HL-60 (cell line): ENCODE measurements around the gene ASAP3.

Experiments used
- DNase-seq, 2 experiments: peaks; one replicate each; pipeline ENCODE4 v3.0.0-alpha.2; 2010 to 2020; ENCODE audit warnings: low read depth in 1 of 2, low spot score in 1 of 2
- H3K27ac ChIP-seq: fragments of 250-450 bp; sonication (Bioruptor Pico); replicated peaks from 2 replicates; pipeline ENCODE4 v1.5.1; 2020; ENCODE audit warnings: mild to moderate bottlenecking, moderate library complexity
- H3K27me3 ChIP-seq: fragments of 250-450 bp; sonication (Bioruptor Pico); 2 replicates; pipeline ENCODE4 v1.5.1; 2021; ENCODE audit warnings: mild to moderate bottlenecking, moderate library complexity; ENCODE audit not compliant: insufficient read depth, poor library complexity, severe bottlenecking
- H3K4me3 ChIP-seq: replicated peaks from 2 replicates; pipeline ENCODE4 v1.5.1; 2011; ENCODE audit warnings: mild to moderate bottlenecking, control low read depth, low read length; ENCODE audit not compliant: insufficient read depth
- GABPA ChIP-seq: IDR thresholded peaks from 2 replicates; pipeline ENCODE4 v1.6.1; 2012; ENCODE audit warnings: low read depth
- POLR2AphosphoS5 ChIP-seq: IDR thresholded peaks from 2 replicates; pipeline ENCODE4 v1.6.1; 2012; ENCODE audit warnings: low read depth
- SPI1 ChIP-seq: IDR thresholded peaks from 2 replicates; pipeline ENCODE4 v1.6.1; 2012; ENCODE audit warnings: low read depth, mild to moderate bottlenecking, borderline replicate concordance
- TF ChIP-seq, protein P1 (sequence below): IDR thresholded peaks from one replicate; pipeline ENCODE4 v1.5.1; 2011; ENCODE audit warnings: low read length, control low read depth, inconsistent platforms; ENCODE audit not compliant: insufficient read depth
- TF ChIP-seq, protein P2 (sequence below): IDR thresholded peaks from 2 replicates; pipeline ENCODE4 v1.6.1; 2012; ENCODE audit warnings: low read depth; ENCODE audit not compliant: insufficient replicate concordance

Gene ASAP3

DNA sequence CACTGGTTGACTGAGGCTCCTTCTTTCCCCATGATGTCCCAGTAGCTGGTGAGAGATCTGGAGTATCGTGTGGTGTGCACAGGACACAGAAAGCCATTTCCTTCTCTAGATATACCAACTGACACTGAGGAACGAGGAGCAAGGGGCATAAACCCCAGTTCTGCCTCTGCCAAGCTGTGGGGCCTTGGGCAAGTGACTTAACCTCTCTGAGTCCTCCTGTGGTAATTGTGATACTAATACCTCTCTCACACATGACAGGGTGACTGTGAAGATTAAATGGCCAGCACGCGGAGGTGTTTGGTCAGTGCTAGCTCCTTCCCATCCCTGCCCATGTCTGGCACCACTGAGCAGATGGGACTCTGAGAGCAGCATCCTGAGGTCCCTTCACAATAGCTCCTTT, 33.1 kb downstream of the ASAP3 start:
- no peak for DNase-seq
- Histone ChIP-seq H3K27ac (no peak overlapping the region), H3K27me3 (peaks cover 7% of the 10 kb centered on the region), H3K4me3 (no peak overlapping the region)
- TF ChIP-seq POLR2AphosphoS5 = no peak
- TF ChIP-seq SPI1 = no peak
- TF ChIP-seq, protein P1, sequence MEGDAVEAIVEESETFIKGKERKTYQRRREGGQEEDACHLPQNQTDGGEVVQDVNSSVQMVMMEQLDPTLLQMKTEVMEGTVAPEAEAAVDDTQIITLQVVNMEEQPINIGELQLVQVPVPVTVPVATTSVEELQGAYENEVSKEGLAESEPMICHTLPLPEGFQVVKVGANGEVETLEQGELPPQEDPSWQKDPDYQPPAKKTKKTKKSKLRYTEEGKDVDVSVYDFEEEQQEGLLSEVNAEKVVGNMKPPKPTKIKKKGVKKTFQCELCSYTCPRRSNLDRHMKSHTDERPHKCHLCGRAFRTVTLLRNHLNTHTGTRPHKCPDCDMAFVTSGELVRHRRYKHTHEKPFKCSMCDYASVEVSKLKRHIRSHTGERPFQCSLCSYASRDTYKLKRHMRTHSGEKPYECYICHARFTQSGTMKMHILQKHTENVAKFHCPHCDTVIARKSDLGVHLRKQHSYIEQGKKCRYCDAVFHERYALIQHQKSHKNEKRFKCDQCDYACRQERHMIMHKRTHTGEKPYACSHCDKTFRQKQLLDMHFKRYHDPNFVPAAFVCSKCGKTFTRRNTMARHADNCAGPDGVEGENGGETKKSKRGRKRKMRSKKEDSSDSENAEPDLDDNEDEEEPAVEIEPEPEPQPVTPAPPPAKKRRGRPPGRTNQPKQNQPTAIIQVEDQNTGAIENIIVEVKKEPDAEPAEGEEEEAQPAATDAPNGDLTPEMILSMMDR = no peak

DNA sequence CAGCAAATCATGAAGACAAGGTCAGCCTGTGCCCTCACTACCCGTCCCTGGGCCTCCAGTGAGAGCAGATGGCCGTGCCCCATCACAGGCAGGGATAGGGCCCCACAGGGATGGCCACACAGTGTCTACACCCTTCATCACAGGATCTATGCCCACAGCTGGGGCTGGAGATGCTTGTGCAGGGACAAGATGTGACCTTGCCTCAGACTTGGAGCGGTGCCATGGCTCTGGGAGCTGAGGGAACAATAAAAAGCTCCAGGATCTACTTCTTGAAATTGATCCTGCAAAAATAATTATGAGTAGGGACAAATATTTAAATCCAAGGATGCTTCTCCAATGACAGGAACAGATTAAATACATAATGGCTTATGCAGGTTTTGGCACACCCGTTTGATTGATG, 34.0 kb downstream of the ASAP3 start:
- no peak overlapping the region for H3K4me3 ChIP-seq
- peaks cover 7% of the 10 kb centered on the region for H3K27me3 ChIP-seq
- no peak overlapping the region for H3K27ac ChIP-seq
- no peak for DNase-seq
- TF ChIP-seq GABPA (no peak), POLR2AphosphoS5 (no peak), SPI1 (no peak)
- TF ChIP-seq, protein P1 = no peak
- TF ChIP-seq, protein P2, sequence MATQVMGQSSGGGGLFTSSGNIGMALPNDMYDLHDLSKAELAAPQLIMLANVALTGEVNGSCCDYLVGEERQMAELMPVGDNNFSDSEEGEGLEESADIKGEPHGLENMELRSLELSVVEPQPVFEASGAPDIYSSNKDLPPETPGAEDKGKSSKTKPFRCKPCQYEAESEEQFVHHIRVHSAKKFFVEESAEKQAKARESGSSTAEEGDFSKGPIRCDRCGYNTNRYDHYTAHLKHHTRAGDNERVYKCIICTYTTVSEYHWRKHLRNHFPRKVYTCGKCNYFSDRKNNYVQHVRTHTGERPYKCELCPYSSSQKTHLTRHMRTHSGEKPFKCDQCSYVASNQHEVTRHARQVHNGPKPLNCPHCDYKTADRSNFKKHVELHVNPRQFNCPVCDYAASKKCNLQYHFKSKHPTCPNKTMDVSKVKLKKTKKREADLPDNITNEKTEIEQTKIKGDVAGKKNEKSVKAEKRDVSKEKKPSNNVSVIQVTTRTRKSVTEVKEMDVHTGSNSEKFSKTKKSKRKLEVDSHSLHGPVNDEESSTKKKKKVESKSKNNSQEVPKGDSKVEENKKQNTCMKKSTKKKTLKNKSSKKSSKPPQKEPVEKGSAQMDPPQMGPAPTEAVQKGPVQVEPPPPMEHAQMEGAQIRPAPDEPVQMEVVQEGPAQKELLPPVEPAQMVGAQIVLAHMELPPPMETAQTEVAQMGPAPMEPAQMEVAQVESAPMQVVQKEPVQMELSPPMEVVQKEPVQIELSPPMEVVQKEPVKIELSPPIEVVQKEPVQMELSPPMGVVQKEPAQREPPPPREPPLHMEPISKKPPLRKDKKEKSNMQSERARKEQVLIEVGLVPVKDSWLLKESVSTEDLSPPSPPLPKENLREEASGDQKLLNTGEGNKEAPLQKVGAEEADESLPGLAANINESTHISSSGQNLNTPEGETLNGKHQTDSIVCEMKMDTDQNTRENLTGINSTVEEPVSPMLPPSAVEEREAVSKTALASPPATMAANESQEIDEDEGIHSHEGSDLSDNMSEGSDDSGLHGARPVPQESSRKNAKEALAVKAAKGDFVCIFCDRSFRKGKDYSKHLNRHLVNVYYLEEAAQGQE = no peak

DNA sequence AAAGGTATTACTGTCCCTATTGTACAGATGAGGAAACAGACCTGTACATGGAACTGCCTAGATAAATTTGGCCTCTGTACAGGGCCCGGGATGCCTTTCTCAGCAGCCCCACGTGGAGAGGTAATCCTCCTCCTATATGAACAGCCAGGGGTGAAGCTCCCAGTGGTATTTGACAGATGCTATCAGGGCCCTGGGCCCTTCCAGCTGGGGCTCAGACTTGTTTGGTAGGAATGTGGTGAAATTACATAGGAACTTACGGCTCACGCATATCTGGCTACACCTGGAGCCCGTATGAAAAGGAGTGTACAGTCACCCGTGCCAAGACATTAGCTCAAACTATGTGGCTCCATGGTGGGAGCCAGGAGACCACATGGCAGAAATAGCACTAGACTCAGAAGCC, 34.7 kb downstream of the ASAP3 start:
- Histone ChIP-seq H3K4me3 (no peak overlapping the region), H3K27ac (no peak overlapping the region), H3K27me3 (peaks cover 7% of the 10 kb centered on the region)
- DNase-seq = no peak
- TF ChIP-seq, protein P2 = no peak
- TF ChIP-seq SPI1 (no peak), GABPA (no peak), POLR2AphosphoS5 (no peak)
- TF ChIP-seq, protein P1 = no peak

DNA sequence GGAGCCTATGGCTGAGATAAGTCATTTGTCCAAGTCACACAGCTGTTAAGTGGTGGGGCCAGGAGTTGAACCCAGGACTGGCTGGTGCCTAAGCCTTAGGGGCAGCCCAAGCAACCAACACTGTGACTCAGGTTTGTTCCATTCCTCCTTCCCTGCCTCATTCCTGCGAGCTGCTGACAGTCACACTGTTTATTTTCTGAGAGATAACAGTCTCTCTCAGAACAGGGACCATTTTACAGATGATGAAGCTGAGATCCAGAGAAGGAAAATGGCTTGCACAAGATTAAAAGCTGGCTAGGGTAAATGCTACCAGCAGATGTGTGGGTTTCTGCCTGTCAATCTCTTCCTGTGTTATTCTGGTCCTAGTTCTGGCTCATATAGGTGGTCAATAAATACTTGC, 35.1 kb downstream of the ASAP3 start:
- peaks cover 7% of the 10 kb centered on the region for H3K27me3 ChIP-seq
- H3K27ac ChIP-seq = no peak overlapping the region
- TF ChIP-seq, protein P1 = no peak
- TF ChIP-seq, protein P2 = no peak
- TF ChIP-seq POLR2AphosphoS5 = no peak
- TF ChIP-seq SPI1 = no peak
- no peak for TF ChIP-seq GABPA
- no peak overlapping the region for H3K4me3 ChIP-seq
- no peak for DNase-seq
